ENCODE measurements around the gene ASB6. TPM values are rescaled to one million over a fixed set of nuclear protein-coding genes. Genes with fewer than 3 reads are reported as not detected.

The ASB6 gene
- total and polyA plus RNA-seq, 2 donors (not counting 1 experiment from before 2014, with no cell fraction given) = 27.7 to 27.9 TPM

- Histone ChIP-seq H3K27ac (ENCODE audit: low read length in 2 of 2) (no peak overlapping the region), H3K36me3 (replicated peaks in 1 of 2; ENCODE audit: control extremely low read depth in 1 of 2, control insufficient read depth in 1 of 2, extremely low read depth in 1 of 2, insufficient read depth in 2 of 2, low read length in 1 of 2) (no peaks in the 10 kb centered on the region), H3K9me3 (ENCODE audit: control extremely low read depth in 1 of 3, control insufficient read depth in 2 of 3, insufficient read depth in 1 of 3, low read length in 2 of 3) (peaks cover 0 to 2% (median 0%) of the 10 kb centered on the region in 3 donors), H3K27me3 (replicated peaks in 1 of 4; ENCODE audit: control extremely low read depth in 1 of 4, control insufficient read depth in 3 of 4, insufficient read depth in 4 of 4, low read length in 3 of 4) (peaks cover 0 to 13% (median 0%) of the 10 kb centered on the region in 4 experiments), H3K4me3 (ENCODE audit: control extremely low read depth in 1 of 5, extremely low read depth in 1 of 5, insufficient read depth in 1 of 5, low read depth in 2 of 5, low read length in 4 of 5) (no peak overlapping the region), H2AFZ (ENCODE audit: insufficient read depth, low read depth, low read length, poor library complexity, severe bottlenecking) (no peak overlapping the region), H3K4me2 (replicated peaks; ENCODE audit: low read depth, low read length, poor library complexity, severe bottlenecking) (no peak overlapping the region), H3K79me2 (ENCODE audit: control insufficient read depth, insufficient read depth, low read length) (no peaks in the 10 kb centered on the region), H3K4me1 (ENCODE audit: control insufficient read depth in 2 of 2, insufficient read depth in 2 of 2, low read length in 2 of 2) (no peaks in the 10 kb centered on the region), H3K9ac (ENCODE audit: low read length) (no peak overlapping the region), H4K20me1 (ENCODE audit: control insufficient read depth, insufficient read depth, low read length, poor library complexity, severe bottlenecking) (no peaks in the 10 kb centered on the region)
- Mint-ChIP-seq H3K27me3 (peaks cover 23% of the 10 kb centered on the region), H3K4me1 (no peaks in the 10 kb centered on the region), H3K27ac (no peak overlapping the region), H3K9me3 (ENCODE audit: insufficient read depth) (no peaks in the 10 kb centered on the region), H3K4me3 (no peak overlapping the region)
- no peak for TF ChIP-seq EZH2 (IDR thresholded peaks at IDR 0.05; ENCODE audit: borderline replicate concordance, insufficient read depth, low read depth, low read length, poor library complexity, severe bottlenecking)
- TF ChIP-seq CTCF (IDR thresholded peaks at IDR 0.05) = no peak
- 76% methylated on average over 8 of the region's 11 CpGs for WGBS (ENCODE audit: insufficient coverage)
- no peak for ATAC-seq (ENCODE audit: low read depth)
- DNase-seq = no peak
- intact Hi-C loops (cut with micrococcal nuclease) = no loop called here
- ChIA-PET CTCF (interaction anchor here (1.1 kb wide), 1 partner anchor 47 kb away, joined by 5 read pairs; no protein-coding TSS in a partner anchor), POLR2A (no interaction called here)
Observed at GRCh38 chr9:129681924-129682323, 40.0 kb upstream of the ASB6 start.

GRCh38 chr9:129679537-129679936, 37.6 kb upstream of the ASB6 start:
- DNase-seq = no peak
- 70% methylated on average over 8 of the region's 9 CpGs for WGBS (ENCODE audit: insufficient coverage)

More at GRCh38 chr9:129679537-129679936, 37.6 kb upstream of the ASB6 start:
- H3K27ac Mint-ChIP-seq = no peak overlapping the region
- no peak overlapping the region for H3K9ac ChIP-seq (ENCODE audit: low read length)
- ATAC-seq (ENCODE audit: low read depth) = no peak
- H3K4me3 ChIP-seq (ENCODE audit: control extremely low read depth in 1 of 5, extremely low read depth in 1 of 5, insufficient read depth in 1 of 5, low read depth in 2 of 5, low read length in 4 of 5) = no peak overlapping the region
- peaks cover 0 to 6% (median 0%) of the 10 kb centered on the region in 3 donors for H3K9me3 ChIP-seq (ENCODE audit: control extremely low read depth in 1 of 3, control insufficient read depth in 2 of 3, insufficient read depth in 1 of 3, low read length in 2 of 3)
- no peaks in the 10 kb centered on the region for H3K79me2 ChIP-seq (ENCODE audit: control insufficient read depth, insufficient read depth, low read length)
- H3K4me1 Mint-ChIP-seq = no peaks in the 10 kb centered on the region
- no peak overlapping the region for H3K27ac ChIP-seq (ENCODE audit: low read length in 2 of 2)
- no peak overlapping the region for H3K4me2 ChIP-seq (replicated peaks; ENCODE audit: low read depth, low read length, poor library complexity, severe bottlenecking)
- H3K9me3 Mint-ChIP-seq (ENCODE audit: insufficient read depth) = no peaks in the 10 kb centered on the region
- CTCF ChIA-PET = no interaction called here
- peaks cover 0 to 14% (median 1%) of the 10 kb centered on the region in 4 experiments for H3K27me3 ChIP-seq (replicated peaks in 1 of 4; ENCODE audit: control extremely low read depth in 1 of 4, control insufficient read depth in 3 of 4, insufficient read depth in 4 of 4, low read length in 3 of 4)
- intact Hi-C loops (cut with micrococcal nuclease) = no loop called here
- H4K20me1 ChIP-seq (ENCODE audit: control insufficient read depth, insufficient read depth, low read length, poor library complexity, severe bottlenecking) = no peaks in the 10 kb centered on the region
- H2AFZ ChIP-seq (ENCODE audit: insufficient read depth, low read depth, low read length, poor library complexity, severe bottlenecking) = no peak overlapping the region
- no peaks in the 10 kb centered on the region for H3K4me1 ChIP-seq (ENCODE audit: control insufficient read depth in 2 of 2, insufficient read depth in 2 of 2, low read length in 2 of 2)
- no peaks in the 10 kb centered on the region for H3K36me3 ChIP-seq (replicated peaks in 1 of 2; ENCODE audit: control extremely low read depth in 1 of 2, control insufficient read depth in 1 of 2, extremely low read depth in 1 of 2, insufficient read depth in 2 of 2, low read length in 1 of 2)
- POLR2A ChIA-PET = no interaction called here
- peaks cover 23% of the 10 kb centered on the region for H3K27me3 Mint-ChIP-seq
- H3K4me3 Mint-ChIP-seq = no peak overlapping the region
- no peak for TF ChIP-seq CTCF (IDR thresholded peaks at IDR 0.05)
- TF ChIP-seq EZH2 (IDR thresholded peaks at IDR 0.05; ENCODE audit: borderline replicate concordance, insufficient read depth, low read depth, low read length, poor library complexity, severe bottlenecking) = no peak
